ENCODE results near the gene RSU1.

RSU1 gene

GRCh38 chr10:16653224-16653623, 164.0 kb downstream of the RSU1 start:
- no peak for DNase-seq

GRCh38 chr10:16652154-16652553, 165.1 kb downstream of the RSU1 start:
- no peak for DNase-seq

DNA sequence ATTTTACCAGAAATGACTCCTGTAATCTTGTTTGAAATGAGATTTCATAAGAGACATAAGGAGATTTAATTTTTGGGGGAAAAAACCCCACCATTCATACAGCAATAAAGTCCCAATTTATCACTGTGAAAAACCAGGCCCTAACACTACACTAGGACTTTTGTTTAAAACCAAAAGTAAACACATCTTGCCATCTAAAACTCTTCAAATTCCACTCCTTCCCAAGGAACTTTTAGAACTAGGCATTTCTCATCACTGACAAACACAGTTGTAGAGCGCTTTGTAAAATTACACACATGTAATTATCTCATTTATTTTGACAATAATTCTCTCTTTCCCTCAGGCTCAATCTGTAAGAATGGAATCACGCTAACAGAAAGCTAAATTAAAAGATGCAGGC, 167.5 kb downstream of the RSU1 start:
- no peak for DNase-seq

DNA sequence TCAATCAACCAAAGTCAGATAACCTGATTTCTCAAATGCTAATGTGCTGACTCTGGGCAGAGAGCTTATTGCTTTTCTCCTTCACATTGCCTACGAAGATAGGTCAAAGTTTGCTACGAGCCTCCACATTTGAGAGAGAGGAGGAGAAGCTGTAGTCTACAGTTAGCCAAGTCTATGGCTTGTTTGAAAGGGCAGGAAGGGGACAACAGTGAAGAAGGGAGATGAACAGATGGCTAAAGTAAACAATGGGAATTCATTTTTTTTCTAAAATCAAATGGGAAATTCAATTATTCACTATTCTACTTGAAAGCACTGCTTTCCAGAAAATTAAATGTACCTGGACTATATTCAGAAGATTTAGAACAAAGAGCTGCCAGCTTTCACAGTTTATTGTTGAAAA, 168.9 kb downstream of the RSU1 start:
- no peak for DNase-seq

DNA sequence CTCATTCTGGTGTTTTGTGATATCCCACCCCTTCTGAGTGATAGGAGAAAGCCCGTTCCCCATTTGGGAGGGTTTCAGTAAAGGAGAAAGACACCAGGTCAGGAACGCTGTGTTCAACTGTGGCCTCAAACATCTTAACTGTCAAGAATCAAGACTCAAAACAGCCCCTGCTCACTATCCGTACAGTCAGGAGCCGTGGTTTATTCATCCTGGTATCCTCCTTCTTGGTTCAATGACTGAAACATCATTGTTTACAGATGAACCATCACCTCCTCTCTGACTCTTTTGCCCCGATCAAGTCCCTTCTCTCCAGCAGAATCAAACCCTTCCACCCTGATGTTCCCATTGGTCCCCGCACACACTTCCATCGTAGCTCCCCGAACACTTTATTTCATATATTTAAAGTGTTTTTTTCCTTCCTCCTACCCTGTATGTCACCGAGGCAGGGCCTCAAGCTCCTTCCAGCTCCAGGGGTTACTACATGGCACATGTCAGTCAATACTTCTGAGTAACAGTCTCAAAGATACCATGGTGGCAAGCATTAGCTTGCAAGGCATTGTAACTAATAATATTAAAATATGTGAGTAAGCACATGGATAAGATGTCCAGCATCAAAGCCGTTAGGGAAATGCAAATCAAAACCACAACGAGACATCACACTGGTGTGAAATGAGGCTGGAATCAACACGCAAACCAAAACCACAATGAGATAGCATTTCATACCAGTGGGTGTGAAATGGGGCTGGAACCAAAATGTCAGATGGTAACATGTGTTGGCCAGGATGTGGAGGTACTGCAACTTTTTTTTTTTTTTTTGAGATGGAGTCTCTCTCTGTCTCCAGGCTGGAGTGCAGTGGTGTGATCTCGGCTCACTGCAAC, 170.8 kb downstream of the RSU1 start:
- no peak for DNase-seq

DNA sequence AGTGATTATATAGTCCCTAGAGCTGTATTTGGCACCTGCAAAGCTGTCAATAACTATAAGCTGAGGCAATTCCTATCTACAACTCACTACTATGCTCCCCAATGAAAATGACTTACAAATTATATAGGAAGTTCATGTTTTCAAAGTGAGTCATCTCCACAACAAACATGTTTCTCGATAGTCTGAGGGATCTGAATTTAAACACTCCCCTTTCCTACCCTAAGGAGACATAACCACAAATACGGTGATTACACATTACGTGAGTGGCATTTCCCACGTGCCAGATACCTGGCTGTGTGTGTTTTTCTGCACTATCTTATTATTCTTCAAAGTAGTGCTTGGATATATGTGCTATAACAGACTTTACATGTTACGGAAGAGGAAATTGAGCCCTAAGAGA, 173.1 kb downstream of the RSU1 start:
- no peak for DNase-seq

GRCh38 chr10:16643502-16643901, 173.7 kb downstream of the RSU1 start:
- no peak for DNase-seq

- no peak for DNase-seq
These were observed 177.1 kb downstream of the RSU1 start for GRCh38 chr10:16640153-16640552.

GRCh38 chr10:16639471-16639870, 177.8 kb downstream of the RSU1 start:
- DNase-seq: no peak

DNA sequence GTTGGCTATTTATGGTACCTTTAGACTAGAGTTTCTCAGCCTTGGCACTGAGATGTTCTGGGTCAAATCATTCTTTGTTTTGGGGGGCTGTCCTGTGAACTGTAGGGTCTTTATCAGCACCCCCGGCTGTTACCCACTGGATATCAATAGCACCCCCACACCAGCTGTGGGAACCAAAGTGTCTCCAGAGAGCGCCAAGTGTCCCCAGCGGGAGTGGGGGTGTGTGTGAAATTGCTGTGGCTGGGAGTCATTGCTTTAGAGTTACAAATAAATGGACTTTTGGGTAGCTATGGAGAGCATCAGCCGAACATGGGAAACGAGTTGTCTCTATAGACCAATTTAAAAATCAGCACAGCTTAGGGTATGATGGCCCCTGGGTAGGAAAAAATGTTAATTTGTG, 184.2 kb downstream of the RSU1 start:
- DNase-seq: no peak

DNA sequence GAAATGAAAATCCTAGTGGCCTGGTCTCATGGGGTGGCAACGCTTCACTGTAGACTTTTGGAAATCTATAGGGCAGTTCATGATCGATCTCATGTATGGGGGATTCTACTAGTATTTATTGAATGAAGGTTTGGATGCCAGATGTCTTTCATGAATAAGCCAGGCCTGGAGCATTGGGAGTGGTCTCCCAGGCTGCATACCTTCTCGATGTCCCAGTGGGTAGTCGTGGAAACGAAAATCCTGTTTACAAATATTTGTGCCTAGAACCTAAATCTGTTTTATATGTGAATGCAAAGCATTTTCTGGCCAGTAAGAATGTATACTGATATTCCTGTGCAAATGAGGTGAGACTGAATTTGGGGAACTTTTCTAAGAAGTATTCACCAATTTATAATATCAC, 190.5 kb downstream of the RSU1 start:
- DNase-seq: no peak

DNA sequence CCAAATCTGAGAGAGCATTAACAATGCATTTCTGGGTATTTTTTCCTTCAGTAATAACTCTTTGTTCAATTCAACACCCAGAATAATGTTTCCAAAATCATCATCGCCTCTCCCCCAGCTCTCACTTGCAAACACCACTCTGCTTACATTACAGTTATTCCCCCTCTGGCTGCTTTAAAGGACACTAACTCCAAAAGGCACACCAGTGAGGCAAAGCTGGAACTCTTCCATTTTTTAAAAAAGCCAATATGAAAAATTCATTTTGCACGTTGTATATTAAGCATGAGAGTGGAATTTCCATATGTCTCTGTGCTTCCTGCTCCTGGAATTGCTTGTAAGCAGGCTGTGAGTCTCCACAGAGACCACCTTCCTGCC, 204.3 kb downstream of the RSU1 start:
- no peak for DNase-seq

- no peak for DNase-seq
These were observed 204.9 kb downstream of the RSU1 start for GRCh38 chr10:16612115-16612980.

DNA sequence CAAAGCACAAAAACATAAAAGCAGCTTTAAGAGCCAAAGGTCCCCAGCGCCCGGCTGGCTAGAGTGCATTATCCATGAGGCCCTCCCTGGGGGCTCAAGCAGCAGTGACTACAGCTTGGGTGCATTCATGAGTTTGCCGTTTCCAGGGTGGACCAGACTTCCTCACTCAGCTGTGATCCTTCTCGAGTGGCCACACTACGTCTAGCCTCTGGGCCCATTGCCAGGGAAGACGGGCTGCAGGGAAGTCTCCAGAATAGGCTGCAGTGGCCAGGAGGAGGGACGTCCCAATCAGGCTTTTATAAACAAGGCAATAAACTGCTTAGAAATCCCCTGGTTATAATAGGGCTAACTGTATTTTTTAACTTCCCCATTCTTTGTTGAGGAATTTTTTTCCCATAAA, 206.2 kb downstream of the RSU1 start:
- DNase-seq: peak; percentile 17

- no peak for DNase-seq
These were observed 208.0 kb downstream of the RSU1 start for GRCh38 chr10:16609211-16609610.

DNA sequence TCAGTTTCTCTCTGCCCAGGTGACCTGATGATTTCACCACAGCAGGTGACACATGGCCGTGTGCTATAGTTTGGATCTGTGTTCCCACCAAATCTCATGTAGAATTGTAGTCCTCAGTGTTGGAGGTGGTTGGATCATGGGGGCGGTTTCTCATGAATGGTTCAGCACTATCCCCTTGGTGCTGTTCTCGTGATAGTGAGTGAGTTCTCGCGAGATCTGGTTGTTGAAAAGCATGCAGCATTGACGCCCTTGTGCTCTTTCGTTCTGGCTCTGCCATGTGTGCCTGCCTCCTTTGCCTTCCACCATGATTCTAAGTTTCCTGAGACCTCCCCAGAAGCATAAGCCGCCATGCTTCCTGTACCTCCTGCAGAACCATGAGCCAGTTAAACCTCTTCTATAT, 210.3 kb downstream of the RSU1 start:
- DNase-seq: no peak

GRCh38 chr10:16606421-16606820, 210.8 kb downstream of the RSU1 start:
- no peak for DNase-seq

DNA sequence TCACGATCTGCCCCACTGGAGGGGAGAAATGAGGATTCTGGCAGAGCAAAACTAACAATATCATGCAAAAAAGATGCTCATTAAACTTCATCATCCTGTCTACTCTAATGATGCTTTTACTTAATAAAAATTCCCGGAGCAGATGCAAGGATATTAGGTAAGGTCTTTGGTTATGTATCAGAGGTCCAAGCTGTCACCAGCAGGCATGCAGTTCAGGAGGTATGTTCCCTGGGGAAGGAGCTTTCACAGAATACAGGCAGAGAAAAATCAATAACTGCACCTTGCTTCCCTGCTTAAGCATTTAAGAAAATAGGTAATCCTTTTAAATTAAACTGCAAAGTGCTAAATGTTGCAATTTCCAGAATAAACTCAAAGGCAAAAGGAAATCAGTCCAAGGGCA, 213.9 kb downstream of the RSU1 start:
- no peak for DNase-seq

DNA sequence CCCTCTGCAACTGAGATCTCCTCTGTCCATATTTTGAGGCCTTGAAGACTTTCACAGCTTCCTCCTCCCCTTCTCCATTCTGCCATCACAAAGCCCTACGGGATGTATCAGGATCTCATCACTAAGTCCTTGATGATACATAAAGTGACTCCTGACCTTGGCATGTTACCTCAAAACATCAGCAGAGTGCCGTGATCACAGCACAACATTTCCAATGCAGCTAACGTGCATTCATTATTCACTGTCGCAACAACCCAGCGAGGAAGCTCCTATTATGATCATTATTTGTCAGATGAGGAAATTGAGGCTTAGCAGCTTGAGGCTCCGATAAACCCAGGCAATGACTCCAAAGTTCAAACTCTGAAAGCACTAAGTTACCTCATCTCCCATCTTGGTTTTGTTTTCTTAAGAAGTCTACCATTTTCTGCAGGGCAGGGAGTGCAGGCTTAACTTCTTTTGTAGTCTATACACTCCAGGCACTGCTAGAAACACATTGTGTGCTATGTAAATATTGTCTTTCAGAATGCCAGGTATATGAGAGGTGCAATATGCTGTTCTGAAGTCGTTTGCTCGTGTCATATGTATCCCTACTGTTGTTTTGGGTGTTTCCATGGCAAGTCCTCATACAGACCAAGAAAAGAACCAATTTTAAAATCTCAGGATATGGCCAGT, 215.0 kb downstream of the RSU1 start:
- DNase-seq: no peak

DNA sequence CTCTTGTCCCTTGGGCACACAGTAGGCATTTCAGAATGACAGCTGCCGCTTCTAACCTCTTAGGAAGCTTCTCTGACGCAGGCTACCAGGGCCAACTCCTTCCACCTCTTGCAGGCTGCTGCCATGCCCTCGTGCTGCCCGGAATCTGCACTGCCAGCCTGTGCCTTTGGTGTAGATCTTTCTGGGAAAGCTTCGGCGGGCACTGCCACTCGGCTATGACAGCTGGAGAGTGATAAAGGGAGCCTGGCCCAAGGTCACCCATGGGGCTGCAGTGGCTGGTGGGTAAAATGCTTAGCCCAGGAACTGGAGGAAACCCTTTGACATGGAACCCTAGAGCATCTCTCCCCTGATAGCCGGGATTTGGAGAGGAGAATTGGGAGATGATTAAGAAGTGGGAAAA, 217.6 kb downstream of the RSU1 start:
- DNase-seq: no peak

DNA sequence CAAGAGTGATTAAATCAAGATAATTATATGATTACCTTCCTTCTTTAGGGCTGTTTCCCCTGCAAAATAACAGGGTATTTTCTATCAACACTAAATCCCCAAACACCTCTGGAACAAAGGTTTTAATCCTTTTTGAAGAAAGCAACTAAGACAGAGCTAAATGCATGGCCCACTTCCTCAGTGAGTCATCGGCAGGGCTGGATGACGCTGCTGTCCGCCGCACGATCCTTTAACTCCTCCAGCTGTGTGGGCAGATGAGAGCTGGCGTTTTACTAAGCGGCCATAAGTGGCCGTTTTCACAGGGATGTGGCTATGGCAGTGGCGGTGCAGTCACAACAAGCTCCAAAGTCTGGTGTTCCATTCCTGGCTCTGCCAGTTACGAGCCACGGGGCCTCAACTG, 219.6 kb downstream of the RSU1 start:
- no peak for DNase-seq

DNA sequence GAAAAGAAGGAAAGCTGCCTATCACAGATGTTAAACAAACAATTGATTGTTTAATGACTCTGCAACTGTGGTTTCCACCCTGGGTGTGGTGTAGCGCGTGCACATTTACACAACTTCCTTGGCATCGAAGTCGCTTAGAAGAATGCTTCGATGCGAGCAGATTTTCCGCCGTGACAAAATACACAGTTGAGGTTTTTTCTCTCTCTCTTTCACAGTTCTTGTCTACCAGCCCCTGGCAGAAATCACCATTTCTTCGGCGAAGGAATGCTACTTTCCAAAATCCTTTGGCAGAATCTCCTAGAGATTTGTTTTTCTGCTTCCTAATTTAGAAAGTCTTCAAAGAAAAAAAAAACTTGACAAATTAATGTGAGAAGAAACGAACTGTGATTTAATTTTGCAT, 224.8 kb downstream of the RSU1 start:
- no peak for DNase-seq

DNA sequence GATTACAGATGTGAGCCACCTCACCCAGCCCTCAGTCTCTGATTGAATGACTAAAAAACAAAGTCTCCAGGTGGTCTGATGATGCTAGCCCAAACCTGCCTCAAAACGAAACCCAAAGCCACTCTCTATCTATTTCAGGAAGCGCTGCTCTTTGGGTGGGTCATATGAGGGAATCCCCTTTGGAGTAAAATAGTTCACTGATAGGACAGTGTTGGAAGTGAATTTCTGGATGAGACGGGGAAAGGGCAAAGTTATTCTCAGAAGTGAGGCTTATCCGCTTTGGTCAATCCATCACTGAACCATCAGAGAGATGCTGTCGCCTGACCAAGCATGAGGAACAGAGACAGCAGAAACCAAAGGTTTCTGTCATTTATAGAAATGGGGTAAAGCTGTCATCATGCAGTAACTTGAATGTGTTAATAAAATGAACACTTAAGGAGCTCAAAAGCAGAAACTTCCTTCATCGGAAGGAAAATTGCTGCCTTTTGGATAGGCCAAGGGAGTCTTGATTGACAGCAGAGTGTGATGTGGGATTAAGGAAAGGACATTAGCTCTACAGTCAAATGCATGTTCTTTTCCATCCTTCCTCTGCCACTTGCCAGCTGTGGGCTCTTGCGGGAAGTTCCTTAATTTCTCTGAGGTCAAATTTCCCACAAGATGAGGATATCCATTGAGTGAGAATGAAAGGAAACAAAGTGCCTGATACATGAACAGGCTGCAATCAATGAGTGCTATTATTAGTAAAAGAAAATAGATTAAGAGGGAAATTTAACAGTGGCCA, 230.7 kb downstream of the RSU1 start:
- no peak for DNase-seq
